Gastrocnemius medialis (tissue), 4 donors: ENCODE results near the gene CDC73.

Source experiments
- CTCF ChIP-seq, 5 experiments: fragments of 450-650 bp in 3 of 5; fragments of 200-600 bp in 2 of 5; sonication (generic) in 2 of 5; IDR thresholded peaks in 4 of 5; conservative IDR thresholded peaks in 1 of 5; 1 replicate in 4 of 5; 2 replicates in 1 of 5; pipeline ENCODE4 v1.5.1; 2016 to 2019; ENCODE audit warnings: antibody characterized with exemption in 5 of 5, mild to moderate bottlenecking in 3 of 5, moderate library complexity in 3 of 5
- POLR2A ChIP-seq, 2 donors: fragments of 450-650 bp; IDR thresholded peaks; one replicate each; pipeline ENCODE4 v1.6.1; 2017; ENCODE audit warnings: antibody characterized with exemption in 2 of 2, mild to moderate bottlenecking in 2 of 2, moderate library complexity in 2 of 2

GRCh38 chr1:193262661-193263060, 140.8 kb downstream of the CDC73 start:
- TF ChIP-seq CTCF (IDR thresholded peaks at IDR 0.05 in 4 of 5, conservative IDR thresholded peaks at IDR 0.05 in 1 of 5) (no peak), POLR2A (IDR thresholded peaks at IDR 0.05) (no peak)
